Glutamatergic neuron (in vitro differentiated cells): ENCODE data around the gene EIF4E. TPM values are rescaled to one million over a fixed set of nuclear protein-coding genes. Genes with fewer than 3 reads are reported as not detected.
"Not testable (repeated sequence)": the region's sequence is repeated elsewhere in the genome, so short reads cannot be mapped to it uniquely, and the experiment has no call there.

Experiments
- DNase-seq: peaks from one replicate; pipeline ENCODE4 v3.0.0; 2022
- H3K27ac Mint-ChIP-seq: one replicate; pipeline ENCODE4 v1.8.0; 2020; ENCODE audit warnings: mild to moderate bottlenecking, mixed read lengths, inconsistent platforms; ENCODE audit not compliant: unreplicated experiment
- H3K27me3 Mint-ChIP-seq: one replicate; pipeline ENCODE4 v1.8.0; 2020; ENCODE audit warnings: mild to moderate bottlenecking, moderate library complexity, mixed read lengths, inconsistent platforms; ENCODE audit not compliant: unreplicated experiment
- H3K36me3 Mint-ChIP-seq: one replicate; pipeline ENCODE4 v1.8.0; 2020; ENCODE audit warnings: mild to moderate bottlenecking, mixed read lengths, inconsistent platforms; ENCODE audit not compliant: unreplicated experiment
- H3K4me1 Mint-ChIP-seq: one replicate; pipeline ENCODE4 v1.8.0; 2020; ENCODE audit warnings: mild to moderate bottlenecking, low read depth, mixed read lengths, inconsistent platforms; ENCODE audit not compliant: unreplicated experiment
- H3K4me3 Mint-ChIP-seq: one replicate; pipeline ENCODE4 v1.8.0; 2020; ENCODE audit warnings: mild to moderate bottlenecking, mixed read lengths, inconsistent platforms; ENCODE audit not compliant: unreplicated experiment
- H3K9me3 Mint-ChIP-seq: one replicate; pipeline ENCODE4 v1.8.0; 2020; ENCODE audit warnings: mild to moderate bottlenecking, moderate library complexity, mixed read lengths, inconsistent platforms; ENCODE audit not compliant: unreplicated experiment
- total RNA-seq: library from RNA; stranded (reverse); fragmentation: NEBNext Ultra II Directional; extraction: Animal tissue kit (Norgen Biotek cat#: 25700); gene quantifications from one replicate; pipeline ENCODE4 v1.2.1, GENCODE V29; 2021; ENCODE audit not compliant: unreplicated experiment
- TF ChIP-seq, protein P1 (sequence below): fragments of 200-600 bp; sonication (generic); IDR thresholded peaks from one replicate; pipeline ENCODE4 v1.5.0; 2021; ENCODE audit not compliant: partially characterized antibody, unreplicated experiment

EIF4E gene
- total RNA-seq, 1 donor from 2014 or later: 92.8 TPM

DNA sequence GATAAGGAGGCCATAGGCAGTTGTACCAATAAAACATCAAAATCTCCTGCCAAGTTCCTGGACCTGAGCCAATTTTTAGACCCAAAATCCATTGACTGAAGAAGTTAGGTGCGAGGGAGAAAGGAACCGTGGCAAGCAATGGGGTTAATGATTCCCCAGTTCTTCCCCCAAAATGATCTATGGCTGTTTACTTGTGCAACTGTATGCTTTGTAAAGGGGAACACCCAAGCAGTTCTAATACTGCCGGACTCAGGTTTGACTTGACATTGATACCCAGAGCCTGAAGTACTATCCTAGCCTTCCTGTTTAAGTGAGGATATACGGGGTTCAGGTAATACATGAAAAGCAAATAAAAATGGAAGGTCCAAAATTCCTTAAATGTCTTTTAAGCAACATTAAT is 6.7 kb upstream of the EIF4E start:
- TF ChIP-seq, protein P1, sequence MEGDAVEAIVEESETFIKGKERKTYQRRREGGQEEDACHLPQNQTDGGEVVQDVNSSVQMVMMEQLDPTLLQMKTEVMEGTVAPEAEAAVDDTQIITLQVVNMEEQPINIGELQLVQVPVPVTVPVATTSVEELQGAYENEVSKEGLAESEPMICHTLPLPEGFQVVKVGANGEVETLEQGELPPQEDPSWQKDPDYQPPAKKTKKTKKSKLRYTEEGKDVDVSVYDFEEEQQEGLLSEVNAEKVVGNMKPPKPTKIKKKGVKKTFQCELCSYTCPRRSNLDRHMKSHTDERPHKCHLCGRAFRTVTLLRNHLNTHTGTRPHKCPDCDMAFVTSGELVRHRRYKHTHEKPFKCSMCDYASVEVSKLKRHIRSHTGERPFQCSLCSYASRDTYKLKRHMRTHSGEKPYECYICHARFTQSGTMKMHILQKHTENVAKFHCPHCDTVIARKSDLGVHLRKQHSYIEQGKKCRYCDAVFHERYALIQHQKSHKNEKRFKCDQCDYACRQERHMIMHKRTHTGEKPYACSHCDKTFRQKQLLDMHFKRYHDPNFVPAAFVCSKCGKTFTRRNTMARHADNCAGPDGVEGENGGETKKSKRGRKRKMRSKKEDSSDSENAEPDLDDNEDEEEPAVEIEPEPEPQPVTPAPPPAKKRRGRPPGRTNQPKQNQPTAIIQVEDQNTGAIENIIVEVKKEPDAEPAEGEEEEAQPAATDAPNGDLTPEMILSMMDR: no peak
- Mint-ChIP-seq H3K4me3 (no peak overlapping the region), H3K27ac (no peak overlapping the region), H3K4me1 (no peaks in the 10 kb centered on the region), H3K36me3 (peaks cover 4% of the 10 kb centered on the region), H3K9me3 (no peaks in the 10 kb centered on the region), H3K27me3 (no peaks in the 10 kb centered on the region)
- DNase-seq: no peak

DNA sequence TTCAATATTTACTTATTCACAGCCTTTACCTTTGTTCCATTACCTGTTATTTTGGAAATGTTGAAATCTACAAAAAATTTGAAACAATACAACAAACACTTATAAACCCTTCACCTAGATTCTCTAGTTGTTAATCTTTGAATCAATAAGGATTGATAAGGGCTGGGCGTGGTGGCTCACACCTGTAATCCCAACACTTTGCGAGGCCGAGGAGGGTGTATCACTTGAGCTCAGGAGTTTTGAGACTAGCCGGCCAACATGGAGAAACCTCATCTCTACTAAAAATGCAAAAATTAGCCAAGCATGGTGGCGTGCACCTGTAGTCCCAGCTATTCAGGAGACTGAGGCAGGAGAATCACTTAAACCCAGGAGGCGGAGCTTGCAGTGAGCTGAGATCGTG is 5.9 kb upstream of the EIF4E start:
- H3K36me3 Mint-ChIP-seq, H3K9me3 Mint-ChIP-seq, H3K27me3 Mint-ChIP-seq, H3K4me1 Mint-ChIP-seq, H3K4me3 Mint-ChIP-seq, DNase-seq, H3K27ac Mint-ChIP-seq: not testable (repeated sequence)

DNA sequence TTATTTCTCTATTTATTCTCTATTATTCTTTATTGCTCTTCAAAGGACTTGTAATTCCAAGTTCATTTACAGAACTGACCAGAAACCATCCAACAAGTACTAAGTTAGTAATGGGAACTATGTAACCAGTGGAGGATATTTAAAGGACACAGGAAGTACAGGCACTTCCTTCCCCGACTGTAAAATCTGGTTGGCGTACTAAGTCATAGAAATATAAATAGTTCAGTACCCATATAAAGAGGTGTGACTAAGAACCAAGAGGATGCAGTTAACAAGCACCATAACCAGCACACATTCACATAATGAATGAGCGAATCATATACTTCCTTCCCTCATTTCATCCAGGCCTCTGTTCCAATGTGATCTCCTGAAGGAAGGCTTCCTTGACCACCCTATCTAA is 3.6 kb upstream of the EIF4E start:
- Mint-ChIP-seq H3K4me3 (no peak overlapping the region), H3K36me3 (peaks cover 4% of the 10 kb centered on the region), H3K9me3 (peaks cover 10% of the 10 kb centered on the region), H3K27me3 (peaks cover 7% of the 10 kb centered on the region), H3K27ac (no peak overlapping the region), H3K4me1 (peaks cover 2% of the 10 kb centered on the region)
- TF ChIP-seq, protein P1: no peak
- DNase-seq: no peak

DNA sequence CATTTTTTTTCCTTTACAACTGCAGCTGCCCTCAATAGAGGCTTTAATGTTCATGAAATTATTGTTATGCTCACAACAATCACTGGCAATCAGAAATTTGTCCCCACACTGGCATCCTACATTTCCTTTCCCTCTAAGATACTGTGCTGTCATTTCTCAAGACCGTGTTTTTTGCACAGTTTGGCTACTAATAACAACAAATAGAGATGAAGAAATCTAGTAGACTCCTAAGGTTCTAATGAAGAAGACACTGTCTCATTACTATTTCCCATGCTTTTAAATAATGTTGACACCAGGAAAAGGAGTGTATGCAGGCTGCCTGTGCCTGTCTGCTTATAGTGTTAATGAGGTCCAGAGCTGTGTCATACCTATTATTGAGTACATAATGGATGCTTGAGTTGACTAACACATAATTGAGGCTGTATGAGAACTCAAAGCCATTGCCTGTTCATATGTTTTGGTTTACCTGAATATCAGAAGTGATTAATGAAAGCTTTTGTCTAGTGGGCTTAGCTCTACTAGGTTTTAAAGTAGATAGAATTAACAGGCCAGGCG is 1.5 kb upstream of the EIF4E start:
- Mint-ChIP-seq H3K4me1 (peaks cover 4% of the 10 kb centered on the region), H3K9me3 (peaks cover 10% of the 10 kb centered on the region), H3K27ac (no peak overlapping the region), H3K4me3 (peak overlapping the region; percentile 20), H3K36me3 (peaks cover 4% of the 10 kb centered on the region), H3K27me3 (peaks cover 7% of the 10 kb centered on the region)
- DNase-seq: no peak
- TF ChIP-seq, protein P1: no peak

DNA sequence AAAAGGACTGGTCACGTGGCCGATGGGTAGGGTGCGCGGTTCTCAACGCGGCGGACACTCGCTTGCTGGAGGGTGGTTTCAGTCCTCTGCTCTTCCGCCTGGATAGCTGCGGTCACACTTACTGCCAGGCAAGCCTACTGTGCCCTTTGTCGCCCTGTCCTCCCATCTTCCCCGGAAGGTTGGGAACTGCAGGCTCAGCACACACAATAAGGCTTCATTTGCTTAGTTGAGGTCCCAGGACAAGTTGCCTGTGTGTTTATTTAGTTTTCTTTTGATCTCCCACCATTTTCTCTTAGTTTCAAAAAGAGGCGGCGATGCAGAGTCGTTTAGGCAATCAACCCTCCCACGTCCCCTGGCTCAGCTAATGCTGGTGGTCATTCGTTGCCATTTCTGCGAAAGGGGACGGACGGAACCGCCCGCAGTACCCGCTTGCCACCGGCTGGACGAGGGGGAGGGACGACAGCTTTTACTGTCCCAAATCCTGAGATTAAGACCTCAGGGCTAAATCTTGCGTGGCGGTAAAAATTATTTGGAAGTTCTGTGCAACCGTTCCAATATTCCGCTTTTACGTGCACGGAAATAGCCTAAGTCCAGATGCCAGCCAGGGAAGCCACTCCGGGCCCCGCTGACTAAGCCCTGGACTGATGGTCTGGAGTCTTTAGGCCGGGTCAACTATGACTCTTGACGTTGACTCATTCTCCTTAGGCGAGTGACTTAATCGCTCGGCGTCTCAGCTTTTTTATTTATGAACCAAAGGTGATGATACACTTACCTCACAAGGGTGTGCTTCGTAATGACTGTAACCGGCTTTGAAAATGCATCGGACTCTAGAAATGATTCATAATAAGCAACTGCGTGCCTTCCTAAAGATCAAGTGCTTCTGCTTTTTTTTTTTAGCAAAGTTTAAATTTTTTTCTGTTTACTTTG is 671 bp upstream of the EIF4E start:
- peak; percentile 23 for DNase-seq
- H3K36me3 Mint-ChIP-seq: peaks cover 4% of the 10 kb centered on the region
- TF ChIP-seq, protein P1: no peak

More for the DNA sequence above, 671 bp upstream of the EIF4E start:
- peak overlapping the region; percentile 95 for H3K27ac Mint-ChIP-seq
- peaks cover 10% of the 10 kb centered on the region for H3K9me3 Mint-ChIP-seq
- peaks cover 4% of the 10 kb centered on the region for H3K4me1 Mint-ChIP-seq
- peak overlapping the region; percentile 99 for H3K4me3 Mint-ChIP-seq
- H3K27me3 Mint-ChIP-seq: peaks cover 7% of the 10 kb centered on the region
